ENCODE data around the gene LYSET.
"Not testable (repeated sequence)": the region's sequence is repeated elsewhere in the genome, so short reads cannot be mapped to it uniquely, and the experiment has no call there.

Gene LYSET

GRCh38 chr14:93184391-93185348 lies at the start of gene LYSET, which contains the start of gene MOAP1:
Gene LYSET, plus strand, starts transcription at chr14:93185317. Its CDS starts 89 bp downstream, at chr14:93185406.
Gene MOAP1, minus strand, starts transcription at chr14:93184897. Its CDS starts 655 bp downstream, at chr14:93184242.
- DNase-seq = peak; percentile 88

GRCh38 chr14:93135399-93135798 lies 49.7 kb upstream of the LYSET start:
- no peak for DNase-seq

- no peak for DNase-seq
Measured at GRCh38 chr14:93136009-93136408, 49.1 kb upstream of the LYSET start.

- not testable (repeated sequence) for DNase-seq
Measured at GRCh38 chr14:93136508-93136907, 48.6 kb upstream of the LYSET start.

GRCh38 chr14:93137864-93138263 lies 47.3 kb upstream of the LYSET start:
- peak; percentile 89 for DNase-seq

GRCh38 chr14:93142854-93143652 lies 42.1 kb upstream of the LYSET start:
- no peak for DNase-seq

GRCh38 chr14:93146119-93146518 lies 39.0 kb upstream of the LYSET start:
- no peak for DNase-seq

- no peak for DNase-seq
Measured at GRCh38 chr14:93148979-93149378, 36.1 kb upstream of the LYSET start.

- DNase-seq = no peak
Measured at GRCh38 chr14:93150227-93151208, 34.6 kb upstream of the LYSET start.

GRCh38 chr14:93153121-93153520 lies 32.0 kb upstream of the LYSET start:
- DNase-seq = no peak

GRCh38 chr14:93155667-93156066 lies 29.4 kb upstream of the LYSET start:
- no peak for DNase-seq

- no peak for DNase-seq
Measured at GRCh38 chr14:93156693-93157369, 28.3 kb upstream of the LYSET start.

GRCh38 chr14:93158349-93158748 lies 26.8 kb upstream of the LYSET start:
- not testable (repeated sequence) for DNase-seq

- not testable (repeated sequence) for DNase-seq
Measured at GRCh38 chr14:93159625-93160352, 25.3 kb upstream of the LYSET start.

GRCh38 chr14:93160353-93160801 lies 24.7 kb upstream of the LYSET start:
- peak; percentile 33 for DNase-seq

- DNase-seq = no peak
Measured at GRCh38 chr14:93161411-93161940, 23.6 kb upstream of the LYSET start.

GRCh38 chr14:93163564-93163963 lies 21.6 kb upstream of the LYSET start:
- peak; percentile 32 for DNase-seq

- not testable (repeated sequence) for DNase-seq
Measured at GRCh38 chr14:93165271-93166265, 19.5 kb upstream of the LYSET start.

GRCh38 chr14:93168610-93169009 lies 16.5 kb upstream of the LYSET start:
- not testable (repeated sequence) for DNase-seq
